Panc1 (cell line): Measurements from ENCODE around the gene CLHC1. TPM values are rescaled to one million over a fixed set of nuclear protein-coding genes. Genes with fewer than 3 reads are reported as not detected.

Experiments used
- ATAC-seq: fragments of 200-7000 bp; cut with Tn5 transposase; 2 replicates; pipeline ENCODE4 v1.9.1; 2020; ENCODE audit warnings: mild to moderate bottlenecking, moderate library complexity
- BruUV-seq: library from RNA; stranded (reverse); fragments of 400-500 nt; replicated peaks from 2 replicates; lab custom pipeline; 2021; lab: Mats Ljungman, UMichigan
- CTCF ChIA-PET: fragments of 300-600 bp; sonication (Branson Sonifier 250); formaldehyde crosslinking; loops from one replicate; lab custom pipeline; 2022; ENCODE audit warnings: antibody characterized with exemption; lab: Charles Lee
- POLR2A ChIA-PET: fragments of 300-600 bp; sonication (Branson Sonifier 250); formaldehyde crosslinking; loops from one replicate; lab custom pipeline; 2022; ENCODE audit warnings: antibody characterized with exemption; lab: Charles Lee
- DNase-seq: peaks from one replicate; pipeline ENCODE4 v3.0.0-alpha.2; 2010; ENCODE audit warnings: low read depth, low spot score
- H3K27ac ChIP-seq: 2 replicates; pipeline ENCODE4 v1.5.1; 2011; ENCODE audit warnings: mild to moderate bottlenecking, low read length, inconsistent platforms
- H3K27me3 ChIP-seq: fragments of 200-500 bp; sonication (Bioruptor generic); 2 replicates; pipeline ENCODE4 v1.6.0; 2014; ENCODE audit warnings: low read length, inconsistent platforms; ENCODE audit not compliant: control insufficient read depth, insufficient read depth
- H3K36me3 ChIP-seq: fragments of 200-500 bp; sonication (Bioruptor generic); 2 replicates; pipeline ENCODE4 v1.5.1; 2014; ENCODE audit warnings: inconsistent platforms, mild to moderate bottlenecking, low read length, moderate library complexity; ENCODE audit not compliant: control insufficient read depth, insufficient read depth
- H3K4me1 ChIP-seq: 2 replicates; pipeline ENCODE4 v1.5.1; 2011; ENCODE audit warnings: inconsistent platforms, mild to moderate bottlenecking, low read length, moderate library complexity; ENCODE audit not compliant: control insufficient read depth, insufficient read depth
- H3K4me3 ChIP-seq, 2 experiments: 2 replicates each; pipeline ENCODE4 v1.5.1; 2011 to 2012; ENCODE audit warnings: low read depth in 2 of 2, low read length in 2 of 2, mild to moderate bottlenecking in 2 of 2, inconsistent platforms in 1 of 2, moderate library complexity in 1 of 2
- H3K9me3 ChIP-seq: fragments of 200-500 bp; sonication (Bioruptor generic); 2 replicates; pipeline ENCODE4 v1.5.1; 2014; ENCODE audit warnings: low read depth, mild to moderate bottlenecking, inconsistent platforms, low read length, moderate library complexity; ENCODE audit not compliant: control insufficient read depth, insufficient read depth
- CTCF ChIP-seq: fragments of 450-650 bp; IDR thresholded peaks from 2 replicates; pipeline ENCODE4 v1.5.1; 2017; ENCODE audit warnings: mild to moderate bottlenecking
- POLR2AphosphoS5 ChIP-seq: IDR thresholded peaks from 2 replicates; pipeline ENCODE4 v1.6.1; 2012; ENCODE audit warnings: mild to moderate bottlenecking, low read depth, low read length, moderate library complexity
- REST ChIP-seq, 2 experiments: IDR thresholded peaks; 2 replicates each; pipeline ENCODE4 v1.6.1; 2011 to 2012; ENCODE audit warnings: low read depth in 2 of 2, control low read depth in 1 of 2, low read length in 1 of 2, mild to moderate bottlenecking in 1 of 2, moderate library complexity in 1 of 2; ENCODE audit not compliant: insufficient read depth in 1 of 2
- SIN3A ChIP-seq: IDR thresholded peaks from 2 replicates; pipeline ENCODE4 v1.6.1; 2012; ENCODE audit warnings: low read depth, mild to moderate bottlenecking, low read length, moderate library complexity, borderline replicate concordance; ENCODE audit not compliant: insufficient read depth
- TCF7L2 ChIP-seq: IDR thresholded peaks from 2 replicates; pipeline ENCODE4 v1.6.1; 2011; ENCODE audit warnings: mild to moderate bottlenecking, low read depth, low read length, inconsistent platforms
- in situ Hi-C: cut with HindIII; loops from 2 replicates; pipeline ENCODE4 v1.10.0; 2016; ENCODE audit warnings: low sequenced_read_pairs, low pct_unique_long_range_greater_than_20kb
- intact Hi-C: fragments of 100-400 bp; cut with micrococcal nuclease; formaldehyde crosslinking; loops from one replicate; pipeline ENCODE4 v1.10.0; 2022; ENCODE audit not compliant: unreplicated experiment
- total RNA-seq: library from RNA; stranded (reverse); gene quantifications from one replicate; pipeline ENCODE4 v1.2.1, GENCODE V29; 2021; ENCODE audit not compliant: unreplicated experiment

The CLHC1 gene
- total RNA-seq, 1 experiment from 2014 or later: 3.6 TPM

- in situ Hi-C loops: no loop called here
Measured at GRCh38 chr2:55137024-55137958, 94.8 kb downstream of the CLHC1 start.

GRCh38 chr2:55136138-55136541 is 96.0 kb downstream of the CLHC1 start:
- Histone ChIP-seq H3K27me3 (no peaks in the 10 kb centered on the region), H3K27ac (no peak overlapping the region), H3K4me1 (peaks cover 17% of the 10 kb centered on the region), H3K36me3 (no peaks in the 10 kb centered on the region), H3K4me3 (no peak overlapping the region), H3K9me3 (no peaks in the 10 kb centered on the region)
- POLR2A ChIA-PET: no interaction called here
- DNase-seq (no peak), ATAC-seq (no peak)
- TF ChIP-seq POLR2AphosphoS5 (no peak), CTCF (no peak)
- intact Hi-C loops (no loop called here), in situ Hi-C loops (no loop called here)
- BruUV-seq: no TSS peak
- CTCF ChIA-PET: no interaction called here

More at GRCh38 chr2:55137024-55137958, 94.8 kb downstream of the CLHC1 start:
- ATAC-seq: peak; percentile 38
- BruUV-seq: no TSS peak
- H3K27me3 ChIP-seq: no peaks in the 10 kb centered on the region
- H3K36me3 ChIP-seq: no peaks in the 10 kb centered on the region
- H3K27ac ChIP-seq: no peak overlapping the region
- peaks cover 17% of the 10 kb centered on the region for H3K4me1 ChIP-seq
- ChIA-PET POLR2A (no interaction called here), CTCF (no interaction called here)
- TF ChIP-seq POLR2AphosphoS5 (no peak), TCF7L2 (no peak), SIN3A (no peak), REST (IDR thresholded peaks at IDR 0.05; ENCODE audit: insufficient read depth in 1 of 2, low read depth in 2 of 2, low read length in 1 of 2) (no peak), CTCF (no peak)
- intact Hi-C loops: no loop called here
- no peak overlapping the region for H3K4me3 ChIP-seq
- H3K9me3 ChIP-seq: no peaks in the 10 kb centered on the region
- DNase-seq: no peak
